GM18498 (cell line): ENCODE data around the gene TRMT61A.

Source experiments
- ATAC-seq: cut with Tn5 transposase; IDR thresholded peaks from one replicate; pipeline ENCODE4 v1.9.1; 2021; ENCODE audit warnings: mild to moderate bottlenecking, moderate library complexity; ENCODE audit not compliant: unreplicated experiment

The TRMT61A gene

DNA sequence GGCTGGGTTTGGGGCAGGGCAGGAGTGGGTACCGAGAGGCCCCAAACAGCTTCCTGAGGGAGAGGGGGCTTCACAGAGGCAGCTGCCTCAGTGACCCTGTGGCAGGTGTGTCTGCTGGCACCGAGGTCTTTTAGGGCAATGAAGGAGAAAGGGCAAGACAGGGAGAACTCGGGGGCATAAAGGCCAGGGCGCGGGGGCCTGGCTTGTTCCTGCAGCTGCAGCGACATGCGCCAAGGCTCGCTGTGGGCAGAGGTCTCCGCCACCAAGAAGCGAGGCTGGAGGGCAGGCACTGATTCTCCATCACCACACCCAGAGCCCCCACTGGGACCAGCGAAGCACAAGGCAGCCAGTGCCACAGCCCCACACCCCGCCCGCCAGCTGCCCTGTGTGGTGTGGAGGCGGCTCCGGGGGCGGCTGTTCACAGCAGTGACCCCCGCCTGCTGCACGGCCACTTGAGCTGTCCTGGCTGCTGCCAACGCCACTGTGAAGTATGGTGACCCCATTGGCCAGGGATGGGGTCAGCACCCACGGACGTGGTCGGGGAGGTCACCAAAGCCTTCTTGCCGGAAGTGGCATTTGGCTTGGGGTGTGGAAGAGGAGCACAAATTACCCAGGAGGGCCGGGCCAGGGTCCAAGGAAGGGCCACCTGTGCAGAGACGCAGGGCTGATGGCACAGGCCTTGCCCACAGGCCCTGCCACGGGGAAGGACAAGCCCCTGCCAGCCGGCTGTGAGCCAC lies 17.1 kb downstream of the TRMT61A start:
- no peak for ATAC-seq

DNA sequence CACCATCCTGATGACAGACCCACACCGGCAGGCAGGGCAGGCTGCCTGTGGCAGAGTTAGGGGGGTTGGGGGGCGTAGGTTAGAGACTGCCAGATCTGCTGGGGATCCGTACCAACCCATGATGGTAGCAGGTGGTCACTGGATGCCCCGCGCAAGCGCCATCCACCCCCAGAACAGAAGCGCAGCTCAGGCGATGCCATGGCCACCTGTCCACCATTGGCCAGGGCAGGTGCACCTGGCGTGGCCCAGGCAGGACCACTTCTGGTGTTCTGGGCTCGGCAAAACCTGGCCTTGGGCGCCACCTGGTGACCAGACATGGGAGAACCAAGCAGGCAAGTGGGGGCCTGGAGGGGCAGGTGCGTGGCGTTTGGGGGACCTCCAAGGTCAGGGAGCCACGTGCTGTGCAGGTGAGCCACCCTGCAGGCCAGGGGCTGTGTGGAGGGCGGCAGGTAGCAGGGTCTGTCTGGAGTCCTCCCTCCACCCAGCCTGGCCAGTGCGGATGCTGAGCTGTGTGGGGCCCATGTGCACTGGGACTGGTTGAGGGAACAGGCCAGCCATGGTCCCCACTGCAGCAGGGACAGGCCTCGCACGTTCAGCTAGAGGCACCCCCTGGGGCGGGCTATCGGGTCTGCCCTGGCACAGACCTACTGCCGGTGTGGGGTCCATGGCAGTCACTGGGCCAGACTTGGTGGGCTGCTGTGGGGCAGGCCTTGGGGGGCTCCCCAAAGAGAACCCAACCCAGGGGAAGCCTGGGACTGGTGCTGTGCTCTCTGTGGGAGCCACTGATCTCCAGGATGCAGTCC lies 17.9 kb downstream of the TRMT61A start:
- no peak for ATAC-seq

DNA sequence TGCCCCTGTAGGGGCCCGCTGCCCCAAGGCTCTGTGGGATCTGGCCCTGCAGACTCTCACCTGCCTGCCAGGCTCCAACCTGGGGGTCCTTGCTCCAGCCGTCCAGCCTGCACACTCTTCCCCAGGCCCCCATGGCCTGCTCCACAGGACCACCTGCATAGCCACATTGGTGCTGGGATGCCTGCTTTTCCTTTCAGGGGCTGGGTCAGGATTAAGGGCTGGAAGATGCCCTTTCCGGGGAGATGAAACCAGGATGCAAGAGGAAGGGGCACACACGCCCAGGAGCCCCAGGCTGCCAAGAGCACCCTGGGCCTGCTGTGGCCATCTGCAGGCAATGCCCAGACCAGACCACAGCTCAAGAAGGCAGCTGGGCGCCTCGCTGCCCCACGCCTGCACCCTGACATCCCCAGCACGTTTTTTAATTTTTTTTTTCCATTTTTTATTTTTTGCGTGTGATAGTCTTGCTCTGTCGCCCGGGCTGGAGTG lies 18.5 kb downstream of the TRMT61A start:
- ATAC-seq, result no peak

DNA sequence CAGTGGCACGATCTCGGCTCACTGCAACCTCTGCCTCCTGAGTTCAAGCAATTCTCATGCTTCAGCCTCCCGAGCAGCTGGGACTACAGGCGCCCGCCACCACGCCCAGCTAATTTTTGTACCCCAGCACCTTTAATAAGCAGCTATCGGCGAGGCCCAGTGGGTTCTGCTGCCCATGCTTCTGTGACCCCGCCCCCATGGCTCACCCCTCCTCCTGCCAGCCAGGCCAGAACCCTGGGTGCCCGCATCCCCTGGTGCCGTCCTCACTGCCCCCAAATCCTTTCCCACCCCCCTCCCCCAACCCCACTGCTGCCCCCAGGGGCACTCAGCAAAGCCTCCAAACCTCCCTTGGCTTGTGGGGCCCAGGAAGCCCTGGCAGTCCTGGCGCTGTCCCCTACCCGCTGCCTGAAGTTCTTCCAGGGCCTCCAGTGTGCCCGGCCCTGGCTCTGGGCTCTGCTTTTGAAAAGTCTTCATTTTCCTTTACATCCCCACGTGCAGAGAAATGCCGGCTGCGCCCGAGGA lies 19.0 kb downstream of the TRMT61A start:
- ATAC-seq, result no peak

DNA sequence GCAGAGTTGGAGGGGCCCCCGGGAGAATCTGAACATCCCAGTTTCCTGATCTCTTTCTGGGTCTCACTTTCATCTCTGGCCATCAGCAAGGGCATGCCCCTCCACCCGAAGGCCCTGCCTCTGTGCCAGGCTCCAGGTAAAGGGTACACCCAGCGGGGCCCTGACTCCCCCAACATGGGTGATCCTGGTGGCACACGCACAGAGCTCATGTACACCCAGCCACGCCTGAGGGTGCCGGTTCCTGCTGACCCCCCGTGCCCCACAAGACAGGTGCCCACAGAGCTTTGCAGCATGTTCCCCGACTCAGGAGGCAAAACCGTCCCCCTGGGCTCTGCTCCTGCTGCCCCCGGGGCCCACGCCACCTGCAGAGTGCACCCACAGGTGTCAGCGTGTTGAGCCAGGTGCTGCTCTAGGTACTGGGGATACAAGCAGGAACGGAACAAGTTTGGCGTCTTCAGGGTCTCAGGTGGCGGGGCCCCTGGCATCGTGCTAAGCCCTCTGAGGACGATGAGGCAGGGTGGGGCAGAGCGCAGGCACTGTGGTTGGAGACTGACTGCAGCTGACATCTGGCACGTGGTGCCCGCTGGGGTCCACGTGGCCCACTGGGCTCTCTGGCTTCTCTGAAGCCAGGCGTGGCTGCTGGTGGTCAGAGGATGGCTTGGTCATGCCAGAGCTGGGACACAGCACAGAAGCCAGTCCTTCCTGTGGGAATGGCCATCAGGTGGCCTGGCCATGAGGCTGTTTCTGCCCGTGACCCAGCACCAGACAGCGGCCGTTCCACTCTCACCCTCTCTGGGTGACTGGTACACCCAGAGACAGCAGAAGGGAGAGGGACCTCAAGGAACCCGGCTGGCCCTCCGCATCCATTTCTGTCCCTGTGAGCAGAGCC lies 19.7 kb downstream of the TRMT61A start:
- ATAC-seq, result no peak

DNA sequence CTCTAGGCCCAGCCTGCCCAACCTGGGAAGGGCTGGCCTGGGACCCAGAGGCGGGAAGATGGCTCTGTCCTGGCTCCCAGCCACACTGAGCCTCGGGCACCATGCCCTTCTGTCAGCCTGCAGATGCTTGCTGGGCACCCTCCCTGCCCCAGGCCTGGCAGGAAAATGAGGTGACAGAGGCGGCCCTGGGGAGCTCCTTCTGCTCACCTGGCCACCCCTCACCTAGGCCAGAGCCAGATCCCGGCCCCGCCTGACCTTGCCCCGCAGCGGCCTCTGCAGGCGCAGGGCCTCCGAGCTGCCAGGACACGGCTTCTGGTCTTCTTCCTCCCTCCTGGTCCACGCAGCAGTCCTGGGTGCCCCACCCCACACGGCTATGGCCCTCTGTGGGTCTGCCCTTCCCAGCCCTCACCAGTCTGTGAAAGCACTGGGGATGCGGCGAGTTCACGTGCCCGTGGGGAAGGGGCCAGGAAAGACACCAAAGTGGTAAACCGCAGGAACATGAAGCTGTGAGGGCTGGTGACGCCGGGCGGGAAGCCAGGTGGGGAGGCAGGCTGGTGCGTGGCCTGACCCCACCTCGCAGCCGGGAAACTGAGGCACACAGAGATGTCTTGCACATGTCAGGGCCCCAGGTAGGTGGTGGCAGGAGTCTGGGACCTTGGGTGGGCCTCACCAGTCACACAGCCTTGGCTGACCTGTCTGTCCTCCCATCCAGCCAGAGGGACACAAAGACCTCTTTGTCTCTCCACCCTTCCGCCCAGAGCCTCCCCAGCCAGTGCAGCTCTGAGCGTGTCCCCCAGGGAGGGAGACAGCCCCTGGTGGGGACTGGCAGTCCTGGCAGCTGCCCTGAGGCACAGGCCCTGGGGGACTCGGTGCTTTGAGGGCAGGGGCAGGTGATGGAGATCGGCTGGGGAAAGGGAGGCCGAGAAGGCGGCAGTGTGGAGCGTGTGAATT lies 20.6 kb downstream of the TRMT61A start:
- ATAC-seq, result no peak

DNA sequence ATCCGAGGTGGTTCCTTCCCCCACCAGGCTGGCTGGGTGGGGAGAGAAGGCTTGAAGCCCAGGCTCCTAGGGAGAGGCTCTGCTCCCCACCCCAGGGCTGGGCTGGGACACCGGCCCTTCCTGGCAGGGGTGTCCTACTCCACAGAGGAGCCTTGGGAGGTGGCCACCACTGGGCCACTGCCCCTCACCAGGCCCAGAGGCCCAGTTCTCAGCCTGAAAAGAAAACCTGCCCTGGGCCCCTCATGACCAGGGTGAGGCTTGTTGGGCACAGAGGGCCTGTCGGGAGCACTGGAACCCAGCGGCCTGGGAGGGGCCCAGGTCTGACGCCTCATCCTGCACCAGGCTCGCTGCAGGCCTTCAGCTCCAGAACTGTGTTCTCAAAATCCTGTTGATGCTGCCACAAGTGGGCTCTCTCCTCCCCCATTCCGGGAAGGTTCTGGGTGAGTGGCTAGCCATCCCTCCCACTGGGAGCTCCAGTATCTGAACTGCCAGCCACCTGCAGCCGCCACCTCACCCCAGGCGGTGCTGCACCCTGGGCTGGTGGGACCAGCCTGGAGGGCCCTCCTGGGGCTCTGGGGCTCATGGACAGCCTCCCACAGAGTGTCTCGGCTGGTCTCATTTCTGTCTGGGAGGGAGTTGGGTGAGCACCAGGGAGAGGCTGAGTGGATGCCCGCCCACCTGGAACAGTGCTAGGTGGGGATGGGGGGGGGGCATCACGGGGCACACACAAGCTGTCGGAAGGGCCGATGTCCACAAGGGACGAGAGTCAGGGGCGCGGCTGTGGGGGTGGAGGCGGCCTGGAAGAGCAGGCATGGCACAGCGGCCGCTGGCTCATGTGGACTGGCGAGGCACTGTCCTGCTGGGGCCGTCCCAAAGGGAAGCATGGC lies 21.7 kb downstream of the TRMT61A start:
- ATAC-seq, result no peak

DNA sequence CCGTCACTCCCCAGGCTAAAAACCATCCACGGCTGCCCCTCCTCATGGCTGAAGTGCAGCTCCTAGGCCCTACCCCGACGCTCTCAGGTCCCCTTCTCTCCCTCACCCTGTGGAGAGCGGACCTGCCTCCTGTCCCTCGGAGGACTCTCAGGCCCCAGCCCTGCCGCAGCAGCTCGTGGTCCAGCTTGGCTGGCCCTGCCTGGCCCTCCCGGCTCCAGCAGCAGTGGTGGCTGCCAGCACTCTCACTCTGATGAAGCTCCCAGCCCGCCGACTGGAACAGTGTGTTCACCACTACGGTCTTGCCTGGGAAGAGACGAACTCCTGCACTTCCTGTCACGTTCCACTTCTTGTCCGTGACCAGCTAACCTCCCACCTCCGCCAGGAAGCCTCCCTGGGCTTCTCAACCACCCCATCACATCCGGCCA lies 22.4 kb downstream of the TRMT61A start:
- ATAC-seq, result no peak

DNA sequence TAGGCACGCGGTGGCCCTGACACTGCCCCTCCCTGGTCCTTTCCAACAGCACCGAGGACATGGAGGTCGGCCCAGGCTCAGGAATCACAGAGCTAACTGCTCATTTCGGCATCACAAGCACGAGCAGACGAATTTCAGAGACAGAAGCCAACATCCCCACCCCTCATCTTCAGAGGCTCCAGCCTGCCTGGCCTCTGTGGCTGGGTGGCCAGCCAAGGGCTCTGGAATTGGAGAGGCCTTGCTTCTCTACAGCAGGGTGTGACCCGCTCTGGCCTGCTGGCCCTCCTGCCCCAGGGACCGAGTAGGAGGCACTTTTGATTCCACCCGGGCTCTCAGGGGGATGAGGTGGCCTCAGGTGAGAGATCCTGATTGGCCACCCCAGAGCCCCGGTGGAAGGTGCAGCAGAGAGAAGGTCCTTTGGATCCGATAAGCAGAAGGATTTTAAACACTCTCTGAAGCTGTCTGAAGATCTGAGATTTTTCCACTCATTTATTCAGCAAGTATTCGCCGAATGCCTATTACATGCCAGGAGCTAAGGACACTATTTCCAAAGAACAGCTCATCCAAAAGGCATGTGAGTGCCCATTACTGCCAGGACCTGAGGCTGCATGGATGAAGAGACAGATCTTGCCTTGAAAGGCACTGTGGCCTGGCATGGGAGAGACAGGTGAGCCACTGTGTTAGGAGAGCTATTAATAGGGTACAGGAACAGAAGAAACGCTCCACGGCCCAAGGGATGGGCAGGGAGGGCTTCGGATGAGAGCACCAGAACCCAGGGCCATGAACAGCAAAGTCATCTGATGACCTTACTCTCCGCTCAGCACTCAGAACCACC lies 23.2 kb downstream of the TRMT61A start:
- no peak for ATAC-seq

DNA sequence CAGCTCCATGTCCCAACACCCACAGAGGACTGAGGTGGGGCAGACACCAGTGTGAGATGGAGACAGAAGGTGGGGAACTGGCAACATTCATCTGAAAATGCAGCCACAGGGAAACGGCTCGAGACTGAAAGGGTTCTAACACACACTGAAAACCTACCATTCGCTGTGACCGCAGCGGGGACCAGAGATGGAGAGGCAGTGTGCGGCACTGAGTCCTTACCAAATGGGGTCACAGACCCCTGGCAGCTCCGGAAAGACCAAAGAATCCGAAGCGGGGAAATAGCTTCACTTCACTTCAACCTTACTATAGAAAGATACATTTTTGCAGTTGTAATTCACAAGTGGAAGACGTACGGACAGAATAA lies 23.8 kb downstream of the TRMT61A start:
- ATAC-seq, result no peak

DNA sequence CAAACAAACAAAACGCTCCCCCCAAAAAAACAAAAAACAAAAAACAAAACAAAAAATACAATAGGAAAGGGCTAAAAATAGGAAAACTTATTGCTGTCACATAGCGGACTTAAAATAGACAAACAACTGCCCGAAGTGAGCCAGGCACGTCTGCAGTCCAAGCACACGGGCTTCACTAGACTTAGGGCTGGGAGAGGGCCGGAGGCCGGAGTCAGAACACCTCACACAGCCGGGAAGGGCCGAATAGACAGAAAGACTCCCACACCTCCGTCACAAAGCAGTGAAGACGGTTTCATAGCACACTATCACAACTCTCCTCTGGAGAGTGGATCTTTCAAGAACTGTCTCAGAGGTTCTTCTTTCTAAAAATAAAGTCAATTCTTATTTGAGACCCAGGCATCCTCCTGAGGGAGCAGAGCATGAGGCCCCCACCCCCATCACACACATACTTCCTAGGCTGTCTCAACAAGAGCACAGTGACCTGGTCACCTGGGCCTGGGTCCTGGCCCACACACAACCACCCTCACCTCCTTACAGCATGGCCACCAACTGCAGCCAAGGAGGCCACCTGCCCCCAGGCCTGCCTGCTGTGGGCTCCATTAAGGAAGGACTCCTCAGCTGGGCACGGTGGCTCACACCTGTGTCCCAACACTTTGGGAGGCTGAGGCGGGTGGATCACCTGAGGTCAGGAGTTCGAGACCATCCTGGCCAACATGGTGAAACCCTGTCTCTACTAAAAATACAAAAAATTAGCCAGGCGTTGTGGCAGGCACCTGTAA lies 26.8 kb downstream of the TRMT61A start:
- no peak for ATAC-seq

DNA sequence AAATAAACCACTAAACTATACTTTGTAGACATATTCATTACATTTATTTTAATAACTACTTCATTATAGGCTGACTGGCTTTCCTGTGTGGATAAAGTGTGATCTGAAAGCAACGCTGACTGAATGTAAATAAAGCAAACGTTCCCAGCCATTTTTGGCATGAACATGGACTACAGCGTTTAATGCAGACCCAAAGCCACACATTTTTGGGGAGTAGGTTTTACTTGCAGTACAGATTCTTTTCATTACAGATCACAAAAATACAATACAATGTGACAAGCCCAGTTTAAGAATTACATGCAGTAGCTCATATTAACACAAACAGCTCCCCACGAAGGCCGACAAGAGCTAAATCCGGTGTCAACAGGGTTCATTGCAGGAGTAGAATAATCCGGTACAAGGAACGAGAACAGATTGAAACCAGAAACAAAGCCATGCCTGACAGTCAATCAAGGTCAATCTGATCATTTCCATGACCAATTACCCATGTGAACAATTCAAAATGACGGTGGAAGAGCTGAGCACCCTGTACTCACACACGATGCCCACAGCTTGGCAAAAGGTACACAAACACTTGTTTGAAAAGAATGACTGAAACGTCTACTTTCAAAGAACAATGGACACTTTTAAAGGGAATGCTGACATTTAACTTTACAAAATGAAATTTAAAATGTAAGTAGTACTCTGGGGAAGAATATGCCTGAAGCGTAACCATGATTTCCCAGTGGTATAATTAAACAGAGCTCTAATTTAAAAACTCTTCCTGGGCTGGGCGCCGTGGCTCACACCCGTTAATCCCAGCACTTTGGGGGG lies 28.2 kb downstream of the TRMT61A start:
- no peak for ATAC-seq

DNA sequence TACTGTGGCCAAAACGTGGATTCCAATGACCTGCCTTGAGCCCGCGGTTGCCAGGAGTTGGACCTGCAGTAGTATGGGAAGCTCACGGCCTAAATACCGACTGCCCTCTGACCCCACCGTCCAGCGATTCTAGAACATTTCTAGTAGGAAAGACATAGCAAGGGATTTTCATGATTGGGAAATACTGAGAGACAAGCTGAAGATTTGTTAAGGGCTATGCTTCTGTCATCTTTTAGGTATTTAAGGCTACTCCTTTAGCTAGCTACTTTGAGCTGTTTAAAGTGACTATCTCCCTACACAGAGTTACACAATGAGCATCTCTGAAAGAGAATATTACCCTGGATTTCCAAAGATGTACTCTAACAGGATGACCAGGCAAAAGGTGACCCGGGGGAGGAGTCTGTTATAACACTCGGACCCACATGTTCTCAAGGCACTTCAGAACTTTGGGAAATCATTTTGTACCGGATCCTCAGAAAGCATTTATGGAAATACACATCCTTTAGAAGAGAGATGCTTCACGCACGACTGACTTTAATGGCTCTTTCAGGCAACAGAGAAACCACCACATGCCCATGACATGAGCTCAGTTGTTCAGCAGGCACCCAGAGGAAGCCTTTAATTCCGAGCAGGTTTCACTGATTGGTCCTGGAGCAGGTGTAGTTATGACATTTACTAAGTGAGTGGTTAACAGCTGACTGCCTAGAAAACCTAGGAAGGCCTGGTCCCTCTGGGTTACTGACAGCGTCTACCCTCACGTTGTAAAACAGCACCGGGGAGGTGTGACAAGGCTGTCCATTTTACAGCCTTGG lies 29.3 kb downstream of the TRMT61A start:
- no peak for ATAC-seq

DNA sequence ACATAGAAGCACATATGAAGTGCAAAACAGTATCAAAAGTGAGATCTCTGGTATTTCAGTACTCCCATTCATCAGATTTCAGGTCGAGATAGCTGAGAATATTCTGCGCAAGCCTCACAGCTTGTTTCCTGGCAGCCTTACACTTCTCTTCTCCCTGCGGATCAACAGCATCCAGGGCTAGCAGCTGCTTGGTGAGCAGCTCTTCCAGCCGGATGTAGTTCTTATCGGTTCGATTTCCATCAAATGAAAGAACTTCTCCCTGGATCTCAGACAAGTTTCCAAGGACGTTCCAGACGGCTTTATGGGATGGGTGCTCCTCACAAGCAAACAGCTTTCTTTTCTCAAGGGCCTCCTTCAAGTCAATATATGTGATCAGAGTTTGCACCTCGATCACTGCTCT lies 30.8 kb downstream of the TRMT61A start:
- no peak for ATAC-seq

DNA sequence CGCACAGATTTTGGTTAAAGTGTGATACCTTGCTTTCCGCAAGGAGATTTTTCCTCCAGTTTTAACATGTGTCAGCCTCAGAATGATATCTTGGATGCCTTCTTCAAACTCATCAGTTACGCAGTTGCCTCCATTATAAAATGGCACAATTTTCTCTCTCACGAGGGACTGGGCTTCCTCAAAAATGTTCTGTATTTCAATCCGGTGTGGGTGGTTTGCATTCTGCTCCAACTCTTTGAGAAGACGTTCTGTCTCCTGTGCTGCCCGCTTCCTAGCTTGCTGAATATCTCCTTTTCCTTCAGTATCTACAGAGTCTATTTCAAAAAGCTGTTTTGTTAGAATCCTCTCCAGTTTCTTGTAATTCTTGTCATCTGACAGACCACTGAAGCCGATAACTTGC lies 31.7 kb downstream of the TRMT61A start:
- ATAC-seq, result no peak
